Stimulated activated naive CD8-positive, alpha-beta T cell treated with anti-CD3 and anti-CD28 coated beads, Interleukin-15, Interleukin-2, amounts not matched to agents 100 ng/mL and 50 ng/mL, for 24 hours (primary cell): ENCODE data around the gene DLG2.

Source experiments
- H3K27ac Mint-ChIP-seq: one replicate; pipeline ENCODE4 v1.8.0; 2021; ENCODE audit warnings: mild to moderate bottlenecking, mixed read lengths
- H3K27me3 Mint-ChIP-seq: one replicate; pipeline ENCODE4 v1.8.0; 2021; ENCODE audit warnings: mixed read lengths
- H3K36me3 Mint-ChIP-seq: one replicate; pipeline ENCODE4 v1.8.0; 2021; ENCODE audit warnings: low read depth, mixed read lengths
- H3K4me1 Mint-ChIP-seq: one replicate; pipeline ENCODE4 v1.8.0; 2021; ENCODE audit warnings: low read depth, mixed read lengths
- H3K4me3 Mint-ChIP-seq: one replicate; pipeline ENCODE4 v1.8.0; 2021; ENCODE audit warnings: mild to moderate bottlenecking, mixed read lengths
- H3K9me3 Mint-ChIP-seq: one replicate; pipeline ENCODE4 v1.8.0; 2021; ENCODE audit warnings: mixed read lengths

The DLG2 gene

GRCh38 chr11:84103096-84103495 lies 1524.0 kb downstream of the DLG2 start:
- no peaks in the 10 kb centered on the region for H3K36me3 Mint-ChIP-seq
- no peak overlapping the region for H3K27ac Mint-ChIP-seq
- no peaks in the 10 kb centered on the region for H3K27me3 Mint-ChIP-seq
- no peak overlapping the region for H3K4me3 Mint-ChIP-seq
- H3K4me1 Mint-ChIP-seq: no peaks in the 10 kb centered on the region
- H3K9me3 Mint-ChIP-seq: peaks cover 15% of the 10 kb centered on the region

GRCh38 chr11:84097186-84097585 lies 1530.0 kb downstream of the DLG2 start:
- Mint-ChIP-seq H3K4me1 (no peaks in the 10 kb centered on the region), H3K9me3 (peaks cover 14% of the 10 kb centered on the region), H3K27ac (no peak overlapping the region), H3K27me3 (no peaks in the 10 kb centered on the region), H3K36me3 (no peaks in the 10 kb centered on the region), H3K4me3 (no peak overlapping the region)

- Mint-ChIP-seq H3K4me3 (no peak overlapping the region), H3K9me3 (peaks cover 12% of the 10 kb centered on the region), H3K4me1 (no peaks in the 10 kb centered on the region), H3K27ac (no peak overlapping the region), H3K36me3 (no peaks in the 10 kb centered on the region), H3K27me3 (no peaks in the 10 kb centered on the region)
These were observed 1535.7 kb downstream of the DLG2 start for GRCh38 chr11:84091212-84091986.

- H3K4me1 Mint-ChIP-seq: no peaks in the 10 kb centered on the region
- H3K27ac Mint-ChIP-seq: no peak overlapping the region
- H3K4me3 Mint-ChIP-seq: no peak overlapping the region
- H3K36me3 Mint-ChIP-seq: no peaks in the 10 kb centered on the region
- no peaks in the 10 kb centered on the region for H3K27me3 Mint-ChIP-seq
- H3K9me3 Mint-ChIP-seq: peaks cover 12% of the 10 kb centered on the region
These were observed 1537.8 kb downstream of the DLG2 start for GRCh38 chr11:84089072-84090057.

- no peaks in the 10 kb centered on the region for H3K36me3 Mint-ChIP-seq
- no peaks in the 10 kb centered on the region for H3K27me3 Mint-ChIP-seq
- no peaks in the 10 kb centered on the region for H3K4me1 Mint-ChIP-seq
- no peak overlapping the region for H3K4me3 Mint-ChIP-seq
- no peak overlapping the region for H3K27ac Mint-ChIP-seq
- H3K9me3 Mint-ChIP-seq: peaks cover 4% of the 10 kb centered on the region
These were observed 1555.3 kb downstream of the DLG2 start for GRCh38 chr11:84071851-84072250.

- Mint-ChIP-seq H3K9me3 (peaks cover 6% of the 10 kb centered on the region), H3K4me3 (no peak overlapping the region)
These were observed 1558.1 kb downstream of the DLG2 start for GRCh38 chr11:84069048-84069447.

GRCh38 chr11:84061726-84062125 lies 1565.4 kb downstream of the DLG2 start:
- Mint-ChIP-seq H3K9me3 (peaks cover 10% of the 10 kb centered on the region), H3K4me1 (no peaks in the 10 kb centered on the region), H3K27me3 (no peaks in the 10 kb centered on the region), H3K27ac (no peak overlapping the region), H3K4me3 (no peak overlapping the region), H3K36me3 (no peaks in the 10 kb centered on the region)

More at GRCh38 chr11:84069048-84069447, 1558.1 kb downstream of the DLG2 start:
- Mint-ChIP-seq H3K27ac (no peak overlapping the region), H3K4me1 (no peaks in the 10 kb centered on the region), H3K36me3 (no peaks in the 10 kb centered on the region), H3K27me3 (no peaks in the 10 kb centered on the region)

GRCh38 chr11:84056653-84057376 lies 1570.3 kb downstream of the DLG2 start:
- no peaks in the 10 kb centered on the region for H3K27me3 Mint-ChIP-seq

GRCh38 chr11:84045146-84045545 lies 1582.0 kb downstream of the DLG2 start:
- Mint-ChIP-seq H3K4me1 (no peaks in the 10 kb centered on the region), H3K27ac (no peak overlapping the region), H3K9me3 (peaks cover 26% of the 10 kb centered on the region), H3K4me3 (no peak overlapping the region), H3K27me3 (no peaks in the 10 kb centered on the region), H3K36me3 (no peaks in the 10 kb centered on the region)

More at GRCh38 chr11:84056653-84057376, 1570.3 kb downstream of the DLG2 start:
- no peak overlapping the region for H3K27ac Mint-ChIP-seq
- no peaks in the 10 kb centered on the region for H3K36me3 Mint-ChIP-seq
- H3K9me3 Mint-ChIP-seq: peaks cover 15% of the 10 kb centered on the region
- no peaks in the 10 kb centered on the region for H3K4me1 Mint-ChIP-seq
- H3K4me3 Mint-ChIP-seq: no peak overlapping the region

GRCh38 chr11:84044706-84045105 lies 1582.4 kb downstream of the DLG2 start:
- no peaks in the 10 kb centered on the region for H3K4me1 Mint-ChIP-seq

GRCh38 chr11:84036664-84037194 lies 1590.4 kb downstream of the DLG2 start:
- H3K27me3 Mint-ChIP-seq: no peaks in the 10 kb centered on the region
- H3K4me3 Mint-ChIP-seq: no peak overlapping the region
- H3K4me1 Mint-ChIP-seq: no peaks in the 10 kb centered on the region
- H3K36me3 Mint-ChIP-seq: no peaks in the 10 kb centered on the region
- H3K9me3 Mint-ChIP-seq: peaks cover 9% of the 10 kb centered on the region
- no peak overlapping the region for H3K27ac Mint-ChIP-seq

More at GRCh38 chr11:84044706-84045105, 1582.4 kb downstream of the DLG2 start:
- Mint-ChIP-seq H3K4me3 (no peak overlapping the region), H3K27me3 (no peaks in the 10 kb centered on the region), H3K27ac (no peak overlapping the region), H3K9me3 (peaks cover 22% of the 10 kb centered on the region), H3K36me3 (no peaks in the 10 kb centered on the region)

GRCh38 chr11:84035645-84036044 lies 1591.5 kb downstream of the DLG2 start:
- H3K27ac Mint-ChIP-seq: no peak overlapping the region
- H3K27me3 Mint-ChIP-seq: no peaks in the 10 kb centered on the region
- H3K9me3 Mint-ChIP-seq: peaks cover 11% of the 10 kb centered on the region
- H3K4me1 Mint-ChIP-seq: no peaks in the 10 kb centered on the region
- no peaks in the 10 kb centered on the region for H3K36me3 Mint-ChIP-seq
- H3K4me3 Mint-ChIP-seq: no peak overlapping the region

- no peaks in the 10 kb centered on the region for H3K27me3 Mint-ChIP-seq
- H3K36me3 Mint-ChIP-seq: no peaks in the 10 kb centered on the region
- H3K9me3 Mint-ChIP-seq: peaks cover 11% of the 10 kb centered on the region
- no peaks in the 10 kb centered on the region for H3K4me1 Mint-ChIP-seq
- H3K27ac Mint-ChIP-seq: no peak overlapping the region
- no peak overlapping the region for H3K4me3 Mint-ChIP-seq
These were observed 1592.7 kb downstream of the DLG2 start for GRCh38 chr11:84034484-84034883.

- H3K27ac Mint-ChIP-seq: no peak overlapping the region
- H3K4me3 Mint-ChIP-seq: no peak overlapping the region
- H3K4me1 Mint-ChIP-seq: no peaks in the 10 kb centered on the region
- no peaks in the 10 kb centered on the region for H3K36me3 Mint-ChIP-seq
- peaks cover 6% of the 10 kb centered on the region for H3K9me3 Mint-ChIP-seq
- no peaks in the 10 kb centered on the region for H3K27me3 Mint-ChIP-seq
These were observed 1602.9 kb downstream of the DLG2 start for GRCh38 chr11:84024266-84024665.
